ENCODE data around the gene DNAJC24.
"Not testable (repeated sequence)": the region's sequence is repeated elsewhere in the genome, so short reads cannot be mapped to it uniquely, and the experiment has no call there.

DNAJC24 gene, protein sequence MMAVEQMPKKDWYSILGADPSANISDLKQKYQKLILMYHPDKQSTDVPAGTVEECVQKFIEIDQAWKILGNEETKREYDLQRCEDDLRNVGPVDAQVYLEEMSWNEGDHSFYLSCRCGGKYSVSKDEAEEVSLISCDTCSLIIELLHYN

DNA sequence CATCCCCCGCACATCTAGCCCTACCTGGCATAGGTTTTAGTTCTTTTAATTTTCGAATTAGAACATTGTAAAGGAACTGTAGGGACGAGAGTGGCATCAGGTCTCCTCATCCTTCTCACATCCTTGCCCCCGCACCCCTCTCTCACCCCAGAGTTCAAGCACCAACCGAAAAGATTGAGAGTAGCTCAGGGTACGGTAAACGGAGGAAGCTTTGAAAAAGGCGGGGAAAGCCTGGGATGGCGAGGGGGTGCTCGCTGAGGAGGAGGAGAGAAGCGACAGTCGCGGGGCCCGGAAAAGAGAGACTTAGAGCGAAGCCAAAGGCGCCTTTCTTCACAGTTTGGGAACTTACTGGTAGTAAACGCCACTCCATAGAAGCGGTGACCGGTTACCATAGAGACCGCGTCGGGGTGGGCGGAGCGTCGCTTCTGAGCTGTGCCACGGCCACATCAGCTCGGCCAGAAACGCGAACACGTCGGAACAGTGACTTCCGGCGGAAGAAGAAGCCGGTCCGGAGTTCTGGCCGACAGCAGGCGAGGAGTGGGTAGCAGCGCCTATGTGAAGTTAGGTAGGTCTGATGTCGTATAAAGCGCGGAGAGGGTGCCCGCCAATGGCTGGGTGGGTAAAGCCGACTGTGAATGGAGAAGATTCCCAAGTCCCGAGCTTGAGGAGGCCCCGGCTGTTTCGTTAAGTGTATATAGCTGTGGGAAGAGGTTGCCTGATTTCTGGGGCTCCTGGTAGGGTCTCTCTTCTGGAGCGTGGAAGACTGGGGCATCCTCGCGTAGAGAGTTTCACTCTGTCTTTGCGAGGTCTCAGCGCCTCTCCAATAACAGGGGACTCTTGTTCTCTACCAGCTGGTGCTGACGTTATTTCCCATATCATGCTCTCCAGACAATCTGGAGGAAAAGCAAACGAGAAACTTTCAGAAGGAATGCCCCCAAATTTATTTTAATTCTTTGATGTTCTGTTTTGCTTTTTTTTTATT, at the start of gene DNAJC24, which contains the start of gene DCDC1:
DNAJC24 (plus strand) TSS at position 513 of the 982 bp plus-strand sequence. CDS start 889 bp downstream, outside the sequence.
DCDC1 (minus strand) TSS at position 392 of the 982 bp plus-strand sequence. CDS start 41,459 bp downstream, outside the sequence.
- TF ChIP-seq CTCF (IDR thresholded peaks at IDR 0.05; ENCODE audit: control insufficient read depth, insufficient read depth, low read depth, low read length, missing control alignments) = no peak
- H3K4me3 ChIP-seq (ENCODE audit: control insufficient read depth, low read depth, low read length) = peak within 1 kb of the TSS; percentile 82
- DNase-seq (ENCODE audit: low read depth) = peak; percentile 57

DNA sequence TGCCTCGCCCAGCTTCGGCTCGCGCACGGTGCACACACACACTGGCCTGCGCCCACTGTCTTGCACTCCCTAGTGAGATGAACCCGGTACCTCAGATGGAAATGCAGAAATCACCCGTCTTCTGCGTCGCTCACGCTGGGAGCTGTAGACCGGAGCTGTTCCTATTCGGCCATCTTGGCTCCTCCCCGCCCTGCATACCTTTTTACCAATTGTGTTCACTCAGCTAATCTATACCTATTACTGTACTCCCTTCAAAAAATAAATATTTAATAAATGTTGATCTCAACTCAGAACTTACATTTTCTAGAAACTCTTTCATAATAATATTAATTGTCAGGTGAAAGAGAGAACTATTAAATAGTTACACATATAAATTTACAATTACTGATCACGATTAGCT, 48.2 kb upstream of the DNAJC24 start:
- DNase-seq (ENCODE audit: low read depth); H3K4me3 ChIP-seq (ENCODE audit: control insufficient read depth, low read depth, low read length): not testable (repeated sequence)

- no peak overlapping the region for H3K4me3 ChIP-seq (ENCODE audit: control insufficient read depth, low read depth, low read length)
- DNase-seq (ENCODE audit: low read depth) = no peak
- no peak for TF ChIP-seq CTCF (IDR thresholded peaks at IDR 0.05; ENCODE audit: control insufficient read depth, insufficient read depth, low read depth, low read length, missing control alignments)
Observed at GRCh38 chr11:31323145-31323544, 46.5 kb upstream of the DNAJC24 start.

GRCh38 chr11:31325160-31325559, 44.5 kb upstream of the DNAJC24 start:
- DNase-seq (ENCODE audit: low read depth) = peak; percentile 2
- TF ChIP-seq CTCF (IDR thresholded peaks at IDR 0.05; ENCODE audit: control insufficient read depth, insufficient read depth, low read depth, low read length, missing control alignments) = no peak
- no peak overlapping the region for H3K4me3 ChIP-seq (ENCODE audit: control insufficient read depth, low read depth, low read length)

- H3K4me3 ChIP-seq (ENCODE audit: control insufficient read depth, low read depth, low read length) = no peak overlapping the region
- DNase-seq (ENCODE audit: low read depth) = no peak
- no peak for TF ChIP-seq CTCF (IDR thresholded peaks at IDR 0.05; ENCODE audit: control insufficient read depth, insufficient read depth, low read depth, low read length, missing control alignments)
Observed at GRCh38 chr11:31326470-31327148, 43.1 kb upstream of the DNAJC24 start.

GRCh38 chr11:31327417-31327816, 42.2 kb upstream of the DNAJC24 start:
- H3K4me3 ChIP-seq (ENCODE audit: control insufficient read depth, low read depth, low read length) = no peak overlapping the region
- no peak for DNase-seq (ENCODE audit: low read depth)
- TF ChIP-seq CTCF (IDR thresholded peaks at IDR 0.05; ENCODE audit: control insufficient read depth, insufficient read depth, low read depth, low read length, missing control alignments) = no peak
